WTC11 (cell line): Measurements from ENCODE around the gene CD46. TPM values are rescaled to one million over a fixed set of nuclear protein-coding genes. Genes with fewer than 3 reads are reported as not detected.
A peak's percentile ranks its signal among the peaks of the same experiment; 100 is the strongest.

Source experiments
- ATAC-seq: fragments of 200-7000 bp; cut with Tn5 transposase; 2 replicates; pipeline ENCODE4 v1.10.0; 2021; ENCODE audit warnings: mild to moderate bottlenecking, moderate library complexity
- CTCF ChIA-PET: fragments of 300-600 bp; sonication (Branson Sonifier 250); formaldehyde crosslinking; loops from one replicate; lab custom pipeline; 2021; ENCODE audit warnings: antibody characterized with exemption; lab: Charles Lee
- POLR2A ChIA-PET: fragments of 350-600 bp; sonication (Branson Sonifier 250); formaldehyde crosslinking; loops from one replicate; lab custom pipeline; 2021; ENCODE audit warnings: antibody characterized with exemption; lab: Charles Lee
- DNase-seq: peaks from one replicate; pipeline ENCODE4 v3.0.0; 2021; ENCODE audit warnings: low spot score
- H3K27ac Mint-ChIP-seq: 2 replicates; pipeline ENCODE4 v1.8.0; 2021; ENCODE audit warnings: mixed read lengths
- H3K27me3 Mint-ChIP-seq: 2 replicates; pipeline ENCODE4 v1.8.0; 2021; ENCODE audit warnings: low read depth, mild to moderate bottlenecking, moderate library complexity, mixed read lengths
- H3K36me3 Mint-ChIP-seq: 2 replicates; pipeline ENCODE4 v1.8.0; 2021; ENCODE audit warnings: mixed read lengths
- H3K4me1 Mint-ChIP-seq: 2 replicates; pipeline ENCODE4 v1.8.0; 2022; ENCODE audit warnings: mixed read lengths
- H3K4me3 Mint-ChIP-seq: 2 replicates; pipeline ENCODE4 v1.8.0; 2021; ENCODE audit warnings: mild to moderate bottlenecking, moderate library complexity, mixed read lengths
- H3K9me3 Mint-ChIP-seq: 2 replicates; pipeline ENCODE4 v1.8.0; 2021; ENCODE audit warnings: mixed read lengths
- FOXK1 ChIP-seq: sonication (generic); formaldehyde crosslinking; IDR thresholded peaks from 2 replicates; pipeline ENCODE4 v1.8.0; 2022; ENCODE audit warnings: mild to moderate bottlenecking, moderate library complexity, missing genetic modification reagents
- NFYB ChIP-seq: sonication (generic); formaldehyde crosslinking; conservative IDR thresholded peaks from 2 replicates; pipeline ENCODE4 v1.8.0; 2022; ENCODE audit warnings: low read depth, missing genetic modification reagents
- ZNF671 ChIP-seq: fragments of 250-450 bp; sonication (Bioruptor Pico); IDR thresholded peaks from 2 replicates; pipeline ENCODE4 v1.8.0; 2021; ENCODE audit warnings: mild to moderate bottlenecking
- total RNA-seq: library from RNA; stranded (reverse); gene quantifications from 3 replicates; pipeline ENCODE4 v1.2.3, GENCODE V29; 2021
- TF ChIP-seq, protein P1 (sequence below): sonication (generic); formaldehyde crosslinking; IDR thresholded peaks from 2 replicates; pipeline ENCODE4 v1.8.1; 2023; ENCODE audit warnings: mild to moderate bottlenecking, moderate library complexity, missing genetic modification reagents
- TF ChIP-seq, protein P2 (sequence below): sonication (generic); formaldehyde crosslinking; IDR thresholded peaks from 2 replicates; pipeline ENCODE4 v1.8.0; 2022; ENCODE audit warnings: mild to moderate bottlenecking, missing genetic modification reagents
- TF ChIP-seq, protein P3 (sequence below): fragments of 250-450 bp; sonication (Bioruptor Pico); conservative IDR thresholded peaks from 2 replicates; pipeline ENCODE4 v1.9.0; 2021; ENCODE audit warnings: mild to moderate bottlenecking
- TF ChIP-seq, protein P4 (sequence below): sonication (generic); formaldehyde crosslinking; IDR thresholded peaks from 2 replicates; pipeline ENCODE4 v1.8.1; 2023; ENCODE audit warnings: mild to moderate bottlenecking, missing genetic modification reagents
- TF ChIP-seq, protein P5 (sequence below): sonication (generic); formaldehyde crosslinking; IDR thresholded peaks from 2 replicates; pipeline ENCODE4 v1.8.1; 2023; ENCODE audit warnings: mild to moderate bottlenecking, missing genetic modification reagents, borderline replicate concordance
- TF ChIP-seq, protein P6 (sequence below): sonication (generic); formaldehyde crosslinking; conservative IDR thresholded peaks from 2 replicates; pipeline ENCODE4 v1.8.1; 2023; ENCODE audit warnings: mild to moderate bottlenecking, low read depth, missing genetic modification reagents, moderate library complexity
- TF ChIP-seq, protein P7 (sequence below): fragments of 250-450 bp; sonication (Bioruptor Pico); IDR thresholded peaks from 2 replicates; pipeline ENCODE4 v1.9.0; 2021; ENCODE audit warnings: mild to moderate bottlenecking

Gene CD46
- total RNA-seq, 1 experiment from 2014 or later, result 150 TPM

DNA sequence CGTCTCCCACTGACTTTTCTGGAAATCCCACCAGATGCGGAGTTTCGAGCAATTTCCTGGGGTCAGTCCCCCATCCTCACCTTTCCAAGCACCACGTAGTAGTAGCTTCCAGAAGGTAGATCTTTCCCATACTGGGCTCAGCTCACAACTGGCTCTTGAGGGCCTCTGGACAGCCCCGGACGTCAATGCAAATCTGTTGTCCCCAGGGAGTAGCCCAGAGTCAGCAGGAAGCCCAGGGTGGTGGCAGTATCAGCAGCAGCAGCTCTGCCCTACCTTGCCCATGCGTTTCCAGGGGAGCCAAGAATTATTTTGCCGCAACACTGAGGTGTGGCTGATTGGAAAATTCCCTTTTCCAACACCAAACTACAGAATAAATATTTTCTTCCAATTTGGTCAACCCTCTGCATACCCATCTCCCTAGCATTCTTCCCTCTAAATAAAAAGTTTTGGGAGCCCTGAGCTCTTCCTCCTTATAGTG lies 70.3 kb downstream of the CD46 start:
- ATAC-seq, result no peak
- H3K27me3 Mint-ChIP-seq, result no peaks in the 10 kb centered on the region
- TF ChIP-seq, protein P1, sequence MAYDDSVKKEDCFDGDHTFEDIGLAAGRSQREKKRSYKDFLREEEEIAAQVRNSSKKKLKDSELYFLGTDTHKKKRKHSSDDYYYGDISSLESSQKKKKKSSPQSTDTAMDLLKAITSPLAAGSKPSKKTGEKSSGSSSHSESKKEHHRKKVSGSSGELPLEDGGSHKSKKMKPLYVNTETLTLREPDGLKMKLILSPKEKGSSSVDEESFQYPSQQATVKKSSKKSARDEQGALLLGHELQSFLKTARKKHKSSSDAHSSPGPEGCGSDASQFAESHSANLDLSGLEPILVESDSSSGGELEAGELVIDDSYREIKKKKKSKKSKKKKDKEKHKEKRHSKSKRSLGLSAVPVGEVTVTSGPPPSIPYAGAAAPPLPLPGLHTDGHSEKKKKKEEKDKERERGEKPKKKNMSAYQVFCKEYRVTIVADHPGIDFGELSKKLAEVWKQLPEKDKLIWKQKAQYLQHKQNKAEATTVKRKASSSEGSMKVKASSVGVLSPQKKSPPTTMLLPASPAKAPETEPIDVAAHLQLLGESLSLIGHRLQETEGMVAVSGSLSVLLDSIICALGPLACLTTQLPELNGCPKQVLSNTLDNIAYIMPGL (CRISPR knock-in tag), result no peak
- TF ChIP-seq, protein P2, sequence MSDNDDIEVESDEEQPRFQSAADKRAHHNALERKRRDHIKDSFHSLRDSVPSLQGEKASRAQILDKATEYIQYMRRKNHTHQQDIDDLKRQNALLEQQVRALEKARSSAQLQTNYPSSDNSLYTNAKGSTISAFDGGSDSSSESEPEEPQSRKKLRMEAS, result no peak
- TF ChIP-seq, all 79 proteins: peak for 0
- Mint-ChIP-seq H3K9me3 (peaks cover 4% of the 10 kb centered on the region; the same call in 1 of the 2 replicates), H3K36me3 (no peaks in the 10 kb centered on the region), H3K4me3 (no peak overlapping the region), H3K4me1 (peaks cover 20% of the 10 kb centered on the region), H3K27ac (no peak overlapping the region)
- no peak for DNase-seq
- CTCF ChIA-PET, result interaction anchor here (0.8 to 3.0 kb wide), 11 partner anchors 10 to 175 kb away, joined by 3 to 46 read pairs (median 4); no protein-coding TSS in a partner anchor
- POLR2A ChIA-PET, result interaction anchor here (0.9 to 1.1 kb wide), 2 partner anchors 43 to 141 kb away, joined by 3 to 5 read pairs; no protein-coding TSS in a partner anchor

DNA sequence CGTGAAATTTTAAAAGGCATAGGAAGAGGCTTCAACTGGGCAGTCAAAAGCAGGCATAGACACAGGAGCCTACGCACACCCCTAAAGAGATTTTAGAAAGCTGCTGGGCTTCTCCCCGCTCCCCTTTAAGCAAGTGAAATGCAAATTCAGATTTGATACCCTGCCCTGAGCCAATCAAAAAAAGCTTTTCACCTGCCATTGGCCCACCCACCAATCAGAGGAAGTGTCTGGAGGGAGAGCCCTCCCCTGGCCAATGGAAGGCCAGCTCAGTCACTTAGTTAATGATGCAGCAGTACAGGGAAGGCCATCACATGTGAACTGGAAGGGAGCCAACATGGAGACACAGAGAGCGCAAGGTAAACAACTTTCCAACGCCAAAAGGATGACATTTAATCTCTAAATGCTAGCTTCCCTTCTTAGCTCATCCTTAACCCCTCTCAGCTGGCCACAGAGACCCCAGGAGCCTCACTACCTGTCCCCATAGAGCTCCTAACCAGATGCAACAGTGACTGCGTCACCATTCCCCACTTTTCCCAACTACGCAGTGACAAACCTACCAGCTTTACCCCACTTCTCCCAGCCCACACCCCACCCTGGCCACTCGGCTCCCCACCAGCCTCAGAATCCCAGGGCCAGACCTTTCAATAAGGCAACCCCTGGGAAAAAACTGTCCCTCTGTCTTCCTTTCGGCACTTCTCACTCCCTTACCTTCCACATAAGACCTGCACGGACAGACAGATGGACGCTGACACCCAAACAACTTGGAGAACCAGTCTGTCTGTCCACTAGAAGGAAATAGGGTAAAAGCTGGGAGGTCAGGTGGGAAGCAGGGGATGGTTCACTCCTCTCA lies 71.0 kb downstream of the CD46 start:
- Mint-ChIP-seq H3K27ac (peak overlapping the region; percentile 12; the same call in 1 of the 2 replicates), H3K27me3 (no peaks in the 10 kb centered on the region), H3K4me1 (peaks cover 19% of the 10 kb centered on the region), H3K4me3 (no peak overlapping the region), H3K36me3 (no peaks in the 10 kb centered on the region), H3K9me3 (peaks cover 2% of the 10 kb centered on the region; the same call in 1 of the 2 replicates)
- TF ChIP-seq, protein P3, sequence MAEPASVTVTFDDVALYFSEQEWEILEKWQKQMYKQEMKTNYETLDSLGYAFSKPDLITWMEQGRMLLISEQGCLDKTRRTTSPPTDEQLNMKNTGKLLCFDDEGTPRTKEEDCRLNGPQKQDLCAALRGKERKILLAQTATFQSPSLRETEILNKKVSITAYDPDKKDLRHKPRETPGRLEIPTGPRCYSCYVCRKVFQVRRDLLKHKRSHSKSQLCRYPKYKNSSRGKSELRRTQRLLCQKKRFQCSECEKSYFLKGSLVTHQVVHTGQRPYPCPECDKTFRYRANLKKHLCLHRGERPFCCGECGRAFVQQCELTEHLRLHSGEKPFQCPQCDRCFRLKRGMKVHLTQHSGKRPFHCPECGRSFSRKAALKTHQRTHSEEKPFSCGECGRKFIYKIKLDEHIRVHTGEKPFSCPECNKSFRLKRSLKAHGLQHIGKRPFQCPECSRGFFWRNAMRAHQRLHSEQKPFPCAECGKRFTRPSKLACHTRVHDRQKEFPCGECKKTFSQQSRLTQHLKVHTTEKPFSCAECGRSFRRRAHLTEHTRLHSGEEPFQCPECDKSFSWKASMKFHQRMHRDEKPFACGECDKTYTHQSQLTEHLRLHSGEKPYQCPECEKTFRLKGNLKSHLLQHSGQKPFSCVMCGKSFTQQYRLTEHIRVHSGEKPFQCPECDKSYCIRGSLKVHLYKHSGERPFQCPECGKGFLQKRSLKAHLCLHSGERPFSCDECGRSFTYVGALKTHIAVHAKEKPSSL (CRISPR knock-in tag), result no peak
- TF ChIP-seq FOXK1 (CRISPR knock-in tag) (no peak), ZNF671 (CRISPR knock-in tag) (no peak), NFYB (CRISPR knock-in tag) (peak; percentile 70)
- TF ChIP-seq, protein P4, sequence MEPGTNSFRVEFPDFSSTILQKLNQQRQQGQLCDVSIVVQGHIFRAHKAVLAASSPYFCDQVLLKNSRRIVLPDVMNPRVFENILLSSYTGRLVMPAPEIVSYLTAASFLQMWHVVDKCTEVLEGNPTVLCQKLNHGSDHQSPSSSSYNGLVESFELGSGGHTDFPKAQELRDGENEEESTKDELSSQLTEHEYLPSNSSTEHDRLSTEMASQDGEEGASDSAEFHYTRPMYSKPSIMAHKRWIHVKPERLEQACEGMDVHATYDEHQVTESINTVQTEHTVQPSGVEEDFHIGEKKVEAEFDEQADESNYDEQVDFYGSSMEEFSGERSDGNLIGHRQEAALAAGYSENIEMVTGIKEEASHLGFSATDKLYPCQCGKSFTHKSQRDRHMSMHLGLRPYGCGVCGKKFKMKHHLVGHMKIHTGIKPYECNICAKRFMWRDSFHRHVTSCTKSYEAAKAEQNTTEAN (CRISPR knock-in tag), result no peak
- TF ChIP-seq, protein P5, sequence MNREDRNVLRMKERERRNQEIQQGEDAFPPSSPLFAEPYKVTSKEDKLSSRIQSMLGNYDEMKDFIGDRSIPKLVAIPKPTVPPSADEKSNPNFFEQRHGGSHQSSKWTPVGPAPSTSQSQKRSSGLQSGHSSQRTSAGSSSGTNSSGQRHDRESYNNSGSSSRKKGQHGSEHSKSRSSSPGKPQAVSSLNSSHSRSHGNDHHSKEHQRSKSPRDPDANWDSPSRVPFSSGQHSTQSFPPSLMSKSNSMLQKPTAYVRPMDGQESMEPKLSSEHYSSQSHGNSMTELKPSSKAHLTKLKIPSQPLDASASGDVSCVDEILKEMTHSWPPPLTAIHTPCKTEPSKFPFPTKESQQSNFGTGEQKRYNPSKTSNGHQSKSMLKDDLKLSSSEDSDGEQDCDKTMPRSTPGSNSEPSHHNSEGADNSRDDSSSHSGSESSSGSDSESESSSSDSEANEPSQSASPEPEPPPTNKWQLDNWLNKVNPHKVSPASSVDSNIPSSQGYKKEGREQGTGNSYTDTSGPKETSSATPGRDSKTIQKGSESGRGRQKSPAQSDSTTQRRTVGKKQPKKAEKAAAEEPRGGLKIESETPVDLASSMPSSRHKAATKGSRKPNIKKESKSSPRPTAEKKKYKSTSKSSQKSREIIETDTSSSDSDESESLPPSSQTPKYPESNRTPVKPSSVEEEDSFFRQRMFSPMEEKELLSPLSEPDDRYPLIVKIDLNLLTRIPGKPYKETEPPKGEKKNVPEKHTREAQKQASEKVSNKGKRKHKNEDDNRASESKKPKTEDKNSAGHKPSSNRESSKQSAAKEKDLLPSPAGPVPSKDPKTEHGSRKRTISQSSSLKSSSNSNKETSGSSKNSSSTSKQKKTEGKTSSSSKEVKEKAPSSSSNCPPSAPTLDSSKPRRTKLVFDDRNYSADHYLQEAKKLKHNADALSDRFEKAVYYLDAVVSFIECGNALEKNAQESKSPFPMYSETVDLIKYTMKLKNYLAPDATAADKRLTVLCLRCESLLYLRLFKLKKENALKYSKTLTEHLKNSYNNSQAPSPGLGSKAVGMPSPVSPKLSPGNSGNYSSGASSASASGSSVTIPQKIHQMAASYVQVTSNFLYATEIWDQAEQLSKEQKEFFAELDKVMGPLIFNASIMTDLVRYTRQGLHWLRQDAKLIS (CRISPR knock-in tag), result no peak
- TF ChIP-seq, protein P6, sequence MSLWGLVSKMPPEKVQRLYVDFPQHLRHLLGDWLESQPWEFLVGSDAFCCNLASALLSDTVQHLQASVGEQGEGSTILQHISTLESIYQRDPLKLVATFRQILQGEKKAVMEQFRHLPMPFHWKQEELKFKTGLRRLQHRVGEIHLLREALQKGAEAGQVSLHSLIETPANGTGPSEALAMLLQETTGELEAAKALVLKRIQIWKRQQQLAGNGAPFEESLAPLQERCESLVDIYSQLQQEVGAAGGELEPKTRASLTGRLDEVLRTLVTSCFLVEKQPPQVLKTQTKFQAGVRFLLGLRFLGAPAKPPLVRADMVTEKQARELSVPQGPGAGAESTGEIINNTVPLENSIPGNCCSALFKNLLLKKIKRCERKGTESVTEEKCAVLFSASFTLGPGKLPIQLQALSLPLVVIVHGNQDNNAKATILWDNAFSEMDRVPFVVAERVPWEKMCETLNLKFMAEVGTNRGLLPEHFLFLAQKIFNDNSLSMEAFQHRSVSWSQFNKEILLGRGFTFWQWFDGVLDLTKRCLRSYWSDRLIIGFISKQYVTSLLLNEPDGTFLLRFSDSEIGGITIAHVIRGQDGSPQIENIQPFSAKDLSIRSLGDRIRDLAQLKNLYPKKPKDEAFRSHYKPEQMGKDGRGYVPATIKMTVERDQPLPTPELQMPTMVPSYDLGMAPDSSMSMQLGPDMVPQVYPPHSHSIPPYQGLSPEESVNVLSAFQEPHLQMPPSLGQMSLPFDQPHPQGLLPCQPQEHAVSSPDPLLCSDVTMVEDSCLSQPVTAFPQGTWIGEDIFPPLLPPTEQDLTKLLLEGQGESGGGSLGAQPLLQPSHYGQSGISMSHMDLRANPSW, result no peak
- TF ChIP-seq, protein P7, sequence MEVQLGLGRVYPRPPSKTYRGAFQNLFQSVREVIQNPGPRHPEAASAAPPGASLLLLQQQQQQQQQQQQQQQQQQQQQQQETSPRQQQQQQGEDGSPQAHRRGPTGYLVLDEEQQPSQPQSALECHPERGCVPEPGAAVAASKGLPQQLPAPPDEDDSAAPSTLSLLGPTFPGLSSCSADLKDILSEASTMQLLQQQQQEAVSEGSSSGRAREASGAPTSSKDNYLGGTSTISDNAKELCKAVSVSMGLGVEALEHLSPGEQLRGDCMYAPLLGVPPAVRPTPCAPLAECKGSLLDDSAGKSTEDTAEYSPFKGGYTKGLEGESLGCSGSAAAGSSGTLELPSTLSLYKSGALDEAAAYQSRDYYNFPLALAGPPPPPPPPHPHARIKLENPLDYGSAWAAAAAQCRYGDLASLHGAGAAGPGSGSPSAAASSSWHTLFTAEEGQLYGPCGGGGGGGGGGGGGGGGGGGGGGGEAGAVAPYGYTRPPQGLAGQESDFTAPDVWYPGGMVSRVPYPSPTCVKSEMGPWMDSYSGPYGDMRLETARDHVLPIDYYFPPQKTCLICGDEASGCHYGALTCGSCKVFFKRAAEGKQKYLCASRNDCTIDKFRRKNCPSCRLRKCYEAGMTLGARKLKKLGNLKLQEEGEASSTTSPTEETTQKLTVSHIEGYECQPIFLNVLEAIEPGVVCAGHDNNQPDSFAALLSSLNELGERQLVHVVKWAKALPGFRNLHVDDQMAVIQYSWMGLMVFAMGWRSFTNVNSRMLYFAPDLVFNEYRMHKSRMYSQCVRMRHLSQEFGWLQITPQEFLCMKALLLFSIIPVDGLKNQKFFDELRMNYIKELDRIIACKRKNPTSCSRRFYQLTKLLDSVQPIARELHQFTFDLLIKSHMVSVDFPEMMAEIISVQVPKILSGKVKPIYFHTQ, result no peak
- ATAC-seq, result peak; percentile 62
- POLR2A ChIA-PET, result interaction anchor here (0.9 to 1.1 kb wide), 2 partner anchors 42 to 140 kb away, joined by 3 to 5 read pairs; no protein-coding TSS in a partner anchor
- no peak for DNase-seq
- CTCF ChIA-PET, result interaction anchor here (0.8 to 3.0 kb wide), 13 partner anchors 11 to 175 kb away, joined by 3 to 46 read pairs (median 3); no protein-coding TSS in a partner anchor
